Limb (tissue), 2 donors: ENCODE measurements around the gene DNAH2.
"Not testable (repeated sequence)": the region's sequence is repeated elsewhere in the genome, so short reads cannot be mapped to it uniquely, and the experiment has no call there.

ENCODE experiments used
- DNase-seq, 2 donors: peaks; one replicate each; pipeline ENCODE4 v3.0.0-alpha.2; 2016; ENCODE audit errors: extremely low spot score in 2 of 2

The DNAH2 gene

DNA sequence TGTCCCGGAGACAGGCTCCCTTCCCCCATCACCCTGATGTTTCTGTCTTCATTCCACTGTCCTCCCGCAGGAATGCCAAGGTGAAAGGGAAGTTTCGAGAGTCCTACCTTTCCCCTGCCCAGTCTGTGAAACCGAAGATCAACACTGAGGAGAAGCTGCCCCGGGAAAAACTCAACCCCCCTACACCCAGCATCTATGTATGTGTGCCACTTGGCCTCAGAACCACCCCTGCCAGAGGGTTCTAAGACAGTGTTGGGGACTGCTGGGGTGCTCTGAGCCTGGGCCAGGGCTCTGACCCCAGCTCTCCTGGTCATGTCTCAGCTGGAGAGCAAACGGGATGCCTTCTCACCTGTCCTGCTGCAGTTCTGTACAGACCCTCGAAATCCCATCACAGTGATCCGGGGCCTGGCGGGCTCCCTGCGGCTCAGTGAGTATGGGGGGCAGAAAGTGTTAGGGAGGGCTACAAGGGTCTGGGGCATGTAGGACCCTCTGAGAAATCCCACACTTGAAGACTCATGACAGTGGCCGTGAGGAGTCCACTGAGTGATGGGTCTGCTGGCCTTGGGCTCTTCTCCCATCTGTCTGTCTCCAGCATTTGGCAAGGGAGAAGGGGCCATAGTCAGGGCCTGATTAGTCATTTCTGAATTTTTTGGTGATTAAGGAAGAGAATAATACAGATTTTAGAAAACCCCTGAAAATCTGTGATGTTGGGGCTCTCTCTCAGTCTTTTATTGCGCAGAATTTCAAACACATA, 132.4 kb downstream of the DNAH2 start:
- no peak for DNase-seq

DNA sequence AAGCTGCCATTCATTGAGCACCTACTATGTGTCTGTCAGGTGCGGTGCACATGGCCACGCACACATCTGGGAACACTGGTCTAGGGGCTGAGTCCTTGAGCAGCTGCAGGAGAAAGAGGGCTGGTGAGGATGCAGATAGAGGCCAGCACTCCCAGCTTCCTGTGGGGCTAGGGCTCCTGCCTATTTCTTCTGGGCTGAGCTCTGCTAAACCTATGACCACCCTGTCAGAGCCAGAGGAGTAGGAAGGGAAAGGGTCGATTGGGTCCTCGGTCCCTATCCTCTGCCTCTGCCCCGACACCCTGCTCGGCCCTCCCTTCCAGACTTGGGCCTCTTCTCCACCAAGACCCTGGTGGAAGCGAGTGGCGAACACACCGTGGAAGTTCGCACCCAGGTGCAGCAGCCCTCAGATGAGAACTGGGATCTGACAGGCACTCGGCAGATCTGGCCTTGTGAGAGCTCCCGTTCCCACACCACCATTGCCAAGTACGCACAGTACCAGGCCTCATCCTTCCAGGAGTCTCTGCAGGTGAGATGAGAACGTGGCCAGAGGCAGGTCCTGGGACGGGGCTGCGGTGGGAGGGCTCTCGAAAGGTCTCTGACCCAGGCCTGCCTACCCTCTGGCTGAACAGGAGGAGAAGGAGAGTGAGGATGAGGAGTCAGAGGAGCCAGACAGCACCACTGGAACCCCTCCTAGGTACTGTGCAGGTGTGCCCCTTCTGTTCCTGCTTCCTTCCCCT, 133.3 kb downstream of the DNAH2 start:
- DNase-seq, result peak in 1 of 2 donors; percentile 32

DNA sequence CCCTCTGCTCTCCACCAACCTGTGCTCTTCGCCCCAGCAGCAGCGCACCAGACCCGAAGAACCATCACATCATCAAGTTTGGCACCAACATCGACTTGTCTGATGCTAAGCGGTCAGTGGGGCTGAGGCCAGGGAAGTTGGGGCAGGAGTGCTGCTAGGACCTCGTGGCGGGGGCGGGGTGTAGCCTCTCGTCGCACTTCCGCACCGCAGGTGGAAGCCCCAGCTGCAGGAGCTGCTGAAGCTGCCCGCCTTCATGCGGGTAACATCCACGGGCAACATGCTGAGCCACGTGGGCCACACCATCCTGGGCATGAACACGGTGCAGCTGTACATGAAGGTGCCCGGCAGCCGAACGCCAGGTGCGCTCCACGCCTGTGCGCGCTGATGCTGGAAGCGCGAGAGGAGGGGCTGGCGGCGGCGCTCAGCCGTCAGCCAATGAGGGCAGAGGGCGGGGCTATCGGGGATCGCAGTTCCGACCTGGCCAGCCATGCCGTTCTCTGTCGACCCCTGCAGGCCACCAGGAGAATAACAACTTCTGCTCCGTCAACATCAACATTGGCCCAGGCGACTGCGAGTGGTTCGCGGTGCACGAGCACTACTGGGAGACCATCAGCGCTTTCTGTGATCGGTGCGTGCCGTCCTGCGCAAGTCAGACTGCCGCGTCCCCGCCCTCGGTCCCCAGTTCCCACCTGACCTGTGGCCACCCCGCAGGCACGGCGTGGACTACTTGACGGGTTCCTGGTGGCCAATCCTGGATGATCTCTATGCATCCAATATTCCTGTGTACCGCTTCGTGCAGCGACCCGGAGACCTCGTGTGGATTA, 134.1 kb downstream of the DNAH2 start:
- DNase-seq, result peak; percentile 94

DNA sequence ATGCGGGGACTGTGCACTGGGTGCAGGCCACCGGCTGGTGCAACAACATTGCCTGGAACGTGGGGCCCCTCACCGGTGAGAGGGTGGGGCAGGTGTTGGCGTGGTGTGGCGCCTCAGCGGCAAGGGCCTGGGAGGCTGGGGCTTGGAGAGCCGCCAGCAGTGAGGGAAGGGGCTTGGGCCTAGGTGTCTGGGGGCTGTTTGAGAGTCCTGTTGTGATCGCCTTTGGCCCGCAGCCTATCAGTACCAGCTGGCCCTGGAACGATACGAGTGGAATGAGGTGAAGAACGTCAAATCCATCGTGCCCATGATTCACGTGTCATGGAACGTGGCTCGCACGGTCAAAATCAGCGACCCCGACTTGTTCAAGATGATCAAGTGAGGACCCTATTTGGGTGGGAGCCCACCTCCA, 134.7 kb downstream of the DNAH2 start:
- DNase-seq, result no peak

DNA sequence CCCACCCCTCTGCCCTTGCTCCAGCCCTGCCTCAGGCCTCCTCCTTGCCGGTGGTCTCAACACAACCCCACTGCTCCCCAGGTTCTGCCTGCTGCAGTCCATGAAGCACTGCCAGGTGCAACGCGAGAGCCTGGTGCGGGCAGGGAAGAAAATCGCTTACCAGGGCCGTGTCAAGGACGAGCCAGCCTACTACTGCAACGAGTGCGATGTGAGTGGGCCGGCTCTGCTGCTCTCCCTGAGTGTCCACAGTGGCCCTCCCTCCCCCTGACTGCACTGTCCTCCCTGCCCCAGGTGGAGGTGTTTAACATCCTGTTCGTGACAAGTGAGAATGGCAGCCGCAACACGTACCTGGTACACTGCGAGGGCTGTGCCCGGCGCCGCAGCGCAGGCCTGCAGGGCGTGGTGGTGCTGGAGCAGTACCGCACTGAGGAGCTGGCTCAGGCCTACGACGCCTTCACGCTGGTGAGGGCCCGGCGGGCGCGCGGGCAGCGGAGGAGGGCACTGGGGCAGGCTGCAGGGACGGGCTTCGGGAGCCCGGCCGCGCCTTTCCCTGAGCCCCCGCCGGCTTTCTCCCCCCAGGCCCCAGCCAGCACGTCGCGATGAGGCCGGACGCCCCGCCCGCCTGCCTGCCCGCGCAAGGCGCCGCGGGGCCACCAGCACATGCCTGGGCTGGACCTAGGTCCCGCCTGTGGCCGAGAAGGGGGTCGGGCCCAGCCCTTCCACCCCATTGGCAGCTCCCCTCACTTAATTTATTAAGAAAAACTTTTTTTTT, 135.6 kb downstream of the DNAH2 start:
- DNase-seq, result peak in 1 of 2 donors; percentile 41

DNA sequence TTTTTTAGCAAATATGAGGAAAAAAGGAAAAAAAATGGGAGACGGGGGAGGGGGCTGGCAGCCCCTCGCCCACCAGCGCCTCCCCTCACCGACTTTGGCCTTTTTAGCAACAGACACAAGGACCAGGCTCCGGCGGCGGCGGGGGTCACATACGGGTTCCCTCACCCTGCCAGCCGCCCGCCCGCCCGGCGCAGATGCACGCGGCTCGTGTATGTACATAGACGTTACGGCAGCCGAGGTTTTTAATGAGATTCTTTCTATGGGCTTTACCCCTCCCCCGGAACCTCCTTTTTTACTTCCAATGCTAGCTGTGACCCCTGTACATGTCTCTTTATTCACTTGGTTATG, 136.1 kb downstream of the DNAH2 start:
- no peak for DNase-seq

DNA sequence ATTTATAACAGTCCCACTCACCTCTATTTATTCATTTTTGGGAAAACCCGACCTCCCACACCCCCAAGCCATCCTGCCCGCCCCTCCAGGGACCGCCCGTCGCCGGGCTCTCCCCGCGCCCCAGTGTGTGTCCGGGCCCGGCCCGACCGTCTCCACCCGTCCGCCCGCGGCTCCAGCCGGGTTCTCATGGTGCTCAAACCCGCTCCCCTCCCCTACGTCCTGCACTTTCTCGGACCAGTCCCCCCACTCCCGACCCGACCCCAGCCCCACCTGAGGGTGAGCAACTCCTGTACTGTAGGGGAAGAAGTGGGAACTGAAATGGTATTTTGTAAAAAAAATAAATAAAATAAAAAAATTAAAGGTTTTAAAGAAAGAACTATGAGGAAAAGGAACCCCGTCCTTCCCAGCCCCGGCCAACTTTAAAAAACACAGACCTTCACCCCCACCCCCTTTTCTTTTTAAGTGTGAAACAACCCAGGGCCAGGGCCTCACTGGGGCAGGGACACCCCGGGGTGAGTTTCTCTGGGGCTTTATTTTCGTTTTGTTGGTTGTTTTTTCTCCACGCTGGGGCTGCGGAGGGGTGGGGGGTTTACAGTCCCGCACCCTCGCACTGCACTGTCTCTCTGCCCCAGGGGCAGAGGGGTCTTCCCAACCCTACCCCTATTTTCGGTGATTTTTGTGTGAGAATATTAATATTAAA, 136.7 kb downstream of the DNAH2 start:
- peak in 1 of 2 donors; percentile 43 for DNase-seq

DNA sequence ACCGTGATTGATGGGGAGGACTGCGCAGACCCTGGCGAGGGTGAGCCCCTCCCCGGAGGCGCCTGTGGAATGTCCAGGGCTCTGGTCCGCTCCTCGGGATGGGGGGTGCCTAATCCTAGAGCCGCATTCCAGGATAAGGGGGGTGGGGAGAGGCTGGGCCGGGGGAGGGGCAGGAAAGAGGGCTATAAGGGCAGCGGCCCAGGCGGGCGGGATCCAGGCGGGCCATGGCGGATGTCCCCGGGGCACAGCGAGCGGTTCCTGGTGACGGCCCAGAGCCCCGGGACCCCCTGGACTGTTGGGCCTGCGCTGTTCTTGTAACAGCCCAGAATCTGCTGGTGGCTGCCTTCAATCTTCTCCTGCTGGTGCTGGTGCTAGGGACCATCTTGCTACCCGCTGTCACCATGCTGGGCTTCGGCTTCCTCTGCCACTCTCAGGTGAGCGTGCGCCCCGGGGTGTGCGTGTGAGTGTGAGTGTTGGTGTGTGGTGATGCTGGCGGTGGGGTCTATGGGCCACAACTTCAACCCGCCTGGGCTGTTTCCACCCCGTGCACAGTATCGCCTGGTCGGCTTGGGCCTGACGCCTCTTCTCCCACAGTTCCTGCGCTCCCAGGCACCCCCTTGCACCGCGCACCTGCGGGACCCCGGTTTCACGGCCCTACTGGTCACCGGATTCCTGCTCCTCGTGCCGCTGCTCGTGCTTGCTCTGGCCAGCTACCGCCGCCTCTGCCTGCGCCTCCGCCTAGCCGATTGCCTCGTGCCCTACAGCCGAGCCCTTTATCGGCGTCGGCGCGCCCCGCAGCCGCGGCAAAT, 137.5 kb downstream of the DNAH2 start, which contains the start of gene TMEM88:
TSS of gene TMEM88 (plus strand) at position 216 of the 809 bp plus-strand sequence. CDS start at position 225, 9 bp downstream.
- peak in 1 of 2 donors; percentile 64 for DNase-seq

DNA sequence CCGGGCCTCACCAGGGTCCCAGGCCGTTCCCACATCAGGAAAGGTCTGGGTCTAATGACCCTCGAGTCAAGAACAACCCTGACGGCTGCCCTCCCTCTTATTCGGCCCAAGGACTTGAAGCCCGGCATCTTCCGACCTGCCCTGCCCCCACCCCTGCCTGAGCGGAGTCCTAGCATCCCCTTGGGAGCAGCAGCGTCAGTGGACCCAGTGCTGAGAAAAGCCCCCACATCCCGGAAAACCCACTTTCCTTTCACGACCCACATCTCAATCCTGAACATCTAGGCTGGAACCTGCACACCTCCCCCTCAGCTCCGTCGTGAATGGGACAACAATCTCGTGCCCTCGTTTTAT, 138.1 kb downstream of the DNAH2 start:
- DNase-seq, result peak in 1 of 2 donors; percentile 56

DNA sequence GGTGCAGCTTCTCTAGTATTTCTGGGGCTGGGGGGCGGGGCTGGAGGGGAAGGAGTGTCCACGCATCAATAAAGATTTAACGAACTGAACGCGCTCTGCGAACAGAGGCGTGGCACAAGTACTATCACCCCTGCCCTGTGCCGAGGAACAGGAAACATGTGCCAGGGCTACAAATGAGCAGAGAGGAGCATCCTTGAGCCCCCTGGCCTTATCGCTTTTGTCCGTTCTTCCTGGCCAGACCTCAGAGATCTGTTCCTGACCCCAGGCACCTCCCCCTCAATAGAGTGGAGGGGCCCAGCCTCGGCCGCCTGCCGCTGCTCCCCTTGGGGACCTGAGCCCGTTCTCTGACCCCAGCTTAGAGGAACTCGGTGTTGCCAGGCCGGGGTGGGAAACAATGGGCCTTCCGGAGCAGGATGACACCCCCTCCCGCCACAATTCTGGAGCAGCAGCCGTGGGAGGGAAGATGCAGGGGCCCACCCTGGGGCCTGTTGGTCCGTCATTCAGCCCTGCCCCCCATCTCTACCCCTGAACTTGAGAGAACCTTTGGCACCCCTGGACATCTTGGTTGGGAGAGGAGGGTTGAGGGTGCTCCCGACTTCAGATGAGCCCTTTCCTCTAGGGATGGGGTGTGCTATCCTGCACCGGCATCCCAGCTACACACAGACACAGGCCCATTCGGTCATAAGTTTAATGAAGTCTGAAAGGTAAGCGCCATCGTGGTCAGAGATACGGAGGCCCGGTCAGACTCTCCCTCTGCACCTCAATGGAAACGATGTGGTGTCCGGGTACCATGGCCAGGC, 138.7 kb downstream of the DNAH2 start:
- DNase-seq, result peak in 1 of 2 donors; percentile 68

DNA sequence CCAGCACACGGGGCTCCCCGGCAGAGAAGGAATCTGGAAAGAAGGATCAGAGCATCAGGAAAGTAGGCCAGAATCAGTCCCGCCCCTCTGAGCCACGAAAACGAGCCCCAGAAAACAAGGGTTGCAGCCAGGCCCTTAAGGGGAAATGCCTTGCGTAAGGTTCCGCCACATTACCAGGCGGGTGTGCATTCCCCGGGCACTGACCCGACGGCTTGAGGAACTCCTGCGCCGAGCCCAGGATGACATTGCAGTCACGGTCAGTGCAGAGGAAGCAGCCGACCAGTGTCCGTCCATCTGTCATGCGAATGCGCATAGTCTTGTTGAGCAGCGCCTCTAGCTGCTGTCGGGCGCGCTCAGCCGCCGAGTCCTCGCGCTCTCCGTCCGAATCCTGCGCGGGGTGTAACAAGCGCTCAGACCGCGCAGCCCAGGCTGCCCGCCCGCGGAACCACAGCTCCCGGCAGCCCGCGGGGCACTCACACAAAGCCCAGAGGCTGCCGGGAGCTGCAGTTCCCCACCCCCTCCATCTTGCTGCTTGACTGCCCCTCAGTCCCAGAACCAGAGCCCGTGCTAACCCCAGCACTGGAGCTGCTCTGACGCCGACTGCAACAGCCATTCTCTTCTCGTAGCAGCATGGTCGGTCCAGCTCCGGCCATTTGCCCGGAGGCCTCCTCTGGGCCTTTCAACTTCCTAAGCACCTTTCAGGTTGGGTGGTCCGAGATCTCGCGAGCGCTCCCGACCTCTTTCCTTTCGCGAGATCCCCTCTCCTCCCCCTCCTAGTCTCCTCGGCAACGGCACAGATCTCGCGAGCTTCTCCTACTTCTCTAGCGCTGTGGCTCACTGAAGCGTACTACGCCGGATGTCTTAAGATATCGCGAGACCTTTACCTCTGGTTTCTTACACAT, 139.5 kb downstream of the DNAH2 start, which contains the start of gene NAA38:
TSS of gene NAA38 (minus strand) at position 749 of the 902 bp plus-strand sequence. CDS start at position 653, 96 bp downstream.
- DNase-seq, result peak; percentile 97 to 100

DNA sequence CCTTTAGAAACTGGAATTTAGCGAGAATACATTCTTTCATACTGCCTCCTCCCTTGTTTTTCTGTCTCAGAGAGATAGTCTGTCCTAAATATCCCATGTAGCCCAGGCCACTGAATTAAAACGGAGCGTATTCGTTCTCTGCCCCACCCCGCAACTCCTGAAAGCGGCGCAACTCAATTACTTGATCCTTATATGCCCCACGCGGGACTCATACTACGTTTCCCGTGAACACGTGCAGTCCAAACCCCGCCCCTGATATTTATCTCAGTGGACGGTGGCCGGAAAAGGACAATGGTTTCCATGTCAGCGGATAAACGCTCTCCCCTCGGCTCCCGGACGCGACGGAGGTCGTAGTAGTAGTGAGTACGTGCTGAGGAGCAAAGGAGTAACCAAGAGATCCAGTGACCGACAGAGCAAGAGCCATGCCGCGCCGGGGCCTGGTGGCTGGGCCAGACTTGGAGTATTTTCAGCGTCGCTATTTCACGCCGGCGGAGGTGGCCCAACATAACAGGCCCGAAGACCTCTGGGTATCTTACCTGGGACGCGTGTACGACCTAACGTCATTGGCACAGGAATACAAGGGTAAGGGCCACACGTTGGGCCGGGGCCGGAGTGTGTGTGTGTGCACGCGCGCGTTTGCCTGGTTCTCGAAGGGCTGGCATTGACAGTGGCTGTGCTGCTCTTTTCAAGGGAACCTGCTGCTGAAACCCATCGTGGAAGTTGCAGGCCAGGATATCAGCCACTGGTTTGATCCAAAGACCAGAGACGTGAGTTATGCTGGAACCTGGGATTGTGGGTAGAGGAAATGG, 140.4 kb downstream of the DNAH2 start, which contains the start of gene CYB5D1:
TSS of gene CYB5D1 (plus strand) at position 291 of the 809 bp plus-strand sequence. CDS start at position 423, 132 bp downstream.
- DNase-seq, result peak; percentile 92 to 96

DNA sequence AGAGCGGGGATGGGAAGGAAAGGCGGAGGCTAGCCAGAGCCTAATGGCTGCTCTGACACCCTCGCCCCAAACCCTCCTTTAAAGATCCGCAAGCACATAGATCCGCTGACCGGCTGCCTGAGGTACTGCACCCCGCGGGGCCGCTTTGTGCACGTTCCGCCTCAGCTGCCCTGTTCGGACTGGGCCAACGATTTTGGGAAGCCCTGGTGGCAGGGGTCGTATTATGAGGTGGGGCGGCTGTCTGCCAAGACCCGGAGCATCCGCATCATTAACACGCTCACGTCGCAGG, 140.9 kb downstream of the DNAH2 start:
- peak in 1 of 2 donors; percentile 64 for DNase-seq

DNA sequence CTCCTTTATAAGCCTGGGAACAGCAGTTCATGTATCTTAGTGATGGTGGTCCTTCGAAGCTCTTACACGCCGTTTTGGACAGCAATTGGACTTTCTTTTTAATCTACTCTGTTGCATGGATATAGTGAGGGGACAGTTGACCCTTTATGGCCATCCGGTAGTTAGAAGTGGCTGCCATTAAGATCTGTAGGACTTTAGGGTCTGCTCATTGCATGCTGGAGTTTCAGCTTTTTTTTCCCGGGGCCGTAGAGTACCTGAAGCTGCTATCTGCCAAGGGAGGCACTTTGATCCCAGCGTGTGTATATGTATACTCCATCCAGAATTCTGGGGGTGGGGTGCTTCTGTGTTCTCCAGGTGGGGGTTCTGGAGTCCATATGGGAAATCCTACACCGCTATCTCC, 141.5 kb downstream of the DNAH2 start:
- DNase-seq, result no peak

DNA sequence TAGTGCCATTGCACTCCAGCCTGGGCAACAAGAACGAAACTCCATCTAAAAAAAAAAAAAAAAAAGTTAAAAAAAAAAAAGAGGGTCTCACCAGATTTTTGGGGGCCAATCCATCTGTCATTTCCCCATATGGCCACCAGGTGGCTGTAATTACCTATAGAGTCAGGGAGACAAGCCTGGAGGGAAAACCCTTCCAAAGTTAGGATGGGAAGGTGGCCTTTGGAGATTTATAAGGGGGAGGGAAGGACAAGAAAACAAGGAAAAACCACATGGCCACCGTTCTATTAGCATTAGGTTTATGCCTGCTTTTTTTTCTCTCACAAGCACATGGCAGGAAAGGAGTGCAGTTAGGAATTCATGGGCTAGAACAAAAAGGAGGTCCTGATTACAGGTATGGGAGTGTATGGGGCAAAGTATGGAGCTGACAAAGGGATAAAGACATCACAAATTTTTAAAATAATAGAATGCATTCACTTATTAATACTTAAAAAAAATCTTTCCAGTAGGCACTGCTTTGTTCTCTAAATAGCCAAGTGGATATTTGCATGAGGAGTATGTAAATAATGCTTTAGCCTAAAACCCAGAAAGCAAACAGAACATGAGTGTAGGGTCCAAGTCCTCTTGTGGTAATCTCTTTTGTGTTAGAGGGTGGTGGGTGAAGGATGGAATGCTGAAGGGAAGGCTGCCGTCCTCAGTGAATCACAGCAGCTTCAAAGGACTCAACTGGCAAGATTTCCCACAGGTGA, 145.3 kb downstream of the DNAH2 start:
- peak; percentile 48 to 68 for DNase-seq

DNA sequence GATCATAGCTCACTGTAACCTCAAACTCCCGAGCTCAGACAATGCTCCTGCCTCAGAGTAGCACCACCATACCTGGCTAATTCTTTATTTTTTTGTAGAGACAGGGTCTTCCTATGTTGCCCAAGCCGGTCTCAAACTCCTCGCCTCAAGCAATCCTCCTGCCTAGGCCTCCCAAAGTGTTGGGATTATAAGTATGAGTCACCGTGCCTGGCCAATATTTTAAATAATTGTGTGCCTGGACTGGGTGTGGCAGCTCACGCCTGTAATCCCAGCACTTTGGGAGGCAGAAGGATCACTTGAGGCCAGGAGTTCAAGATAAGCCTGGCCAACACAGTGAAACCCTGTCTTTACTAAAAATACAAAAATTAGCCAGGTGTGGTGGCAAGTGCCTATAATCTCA, 146.8 kb downstream of the DNAH2 start:
- not testable (repeated sequence) for DNase-seq
